HG02759 (cell line): ENCODE data around the gene DUSP9.
"Not testable (repeated sequence)": the region's sequence is repeated elsewhere in the genome, so short reads cannot be mapped to it uniquely, and the experiment has no call there.

Experiments used
- ATAC-seq: cut with Tn5 transposase; IDR thresholded peaks from one replicate; pipeline ENCODE4 v1.9.1; 2021; ENCODE audit warnings: mild to moderate bottlenecking, moderate library complexity; ENCODE audit not compliant: unreplicated experiment

The DUSP9 gene

DNA sequence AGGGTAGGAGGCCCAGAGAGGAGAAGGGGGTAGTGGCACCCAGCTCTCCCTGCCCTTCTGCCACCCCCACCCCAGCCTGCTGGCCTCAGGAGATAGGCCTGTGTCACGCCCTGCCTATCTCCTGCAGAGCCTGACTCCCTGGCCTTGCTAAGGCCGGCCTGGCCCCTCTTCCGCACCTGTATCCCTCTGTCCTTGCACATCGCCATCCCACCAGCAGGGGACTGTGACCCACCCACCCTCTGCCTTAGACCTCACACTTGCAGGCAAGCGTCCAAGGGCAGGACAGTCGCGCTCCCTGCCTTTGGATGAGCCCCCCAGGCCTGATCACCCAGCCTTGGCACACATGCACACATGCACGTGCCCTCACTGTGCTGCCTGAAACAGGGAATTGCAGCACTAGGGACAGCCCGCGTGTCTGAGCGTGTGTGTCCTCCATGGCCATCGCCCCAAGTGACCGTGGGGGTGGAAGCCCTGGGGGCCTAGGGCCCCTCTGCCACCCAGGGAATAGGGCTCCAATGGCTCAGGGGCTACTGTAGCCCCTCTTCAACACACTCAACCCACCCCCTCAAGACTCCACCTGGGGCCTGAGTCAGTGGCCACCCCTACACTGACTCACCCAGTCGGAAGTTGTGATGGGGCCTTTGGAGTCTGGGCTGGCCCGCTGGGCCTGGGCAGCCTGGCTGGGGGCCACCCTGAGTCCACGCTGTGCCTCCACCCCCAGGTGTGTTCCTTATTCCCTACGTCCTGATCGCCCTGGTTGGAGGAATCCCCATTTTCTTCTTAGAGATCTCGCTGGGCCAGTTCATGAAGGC, 42.9 kb downstream of the DUSP9 start:
- no peak for ATAC-seq

GRCh38 chrX:153690466-153690865, 43.5 kb downstream of the DUSP9 start:
- ATAC-seq: no peak

DNA sequence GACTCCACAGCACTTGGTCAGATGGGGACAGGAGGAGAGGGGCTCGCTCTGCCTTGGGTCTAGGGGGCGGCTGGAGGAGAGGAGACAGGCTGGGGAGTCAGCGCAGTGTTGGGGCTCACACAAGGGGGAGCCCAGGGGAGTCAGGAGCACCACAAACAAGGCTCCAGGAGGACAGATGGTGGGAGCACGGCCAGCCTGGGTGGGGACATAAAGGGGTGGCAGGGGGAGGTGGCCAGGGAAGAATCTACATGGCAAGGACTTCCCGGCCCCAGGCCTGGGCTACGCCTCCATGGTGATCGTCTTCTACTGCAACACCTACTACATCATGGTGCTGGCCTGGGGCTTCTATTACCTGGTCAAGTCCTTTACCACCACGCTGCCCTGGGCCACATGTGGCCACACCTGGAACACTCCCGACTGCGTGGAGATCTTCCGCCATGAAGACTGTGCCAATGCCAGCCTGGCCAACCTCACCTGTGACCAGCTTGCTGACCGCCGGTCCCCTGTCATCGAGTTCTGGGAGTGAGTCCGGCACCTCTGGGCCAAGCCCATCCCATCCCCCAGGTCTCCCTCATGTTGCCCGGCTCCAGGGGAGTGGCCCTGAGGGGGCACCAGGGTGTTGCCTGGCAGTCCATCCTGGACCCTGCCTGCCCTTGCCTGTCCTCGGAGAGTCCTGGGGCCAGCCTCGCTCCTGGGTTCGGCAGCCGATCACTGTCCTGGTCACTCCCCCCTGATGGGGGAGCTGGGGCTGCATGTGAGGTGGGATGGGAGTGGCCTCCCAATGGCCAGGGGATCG, 44.2 kb downstream of the DUSP9 start:
- ATAC-seq: not testable (repeated sequence)

- ATAC-seq: no peak
These were observed 45.0 kb downstream of the DUSP9 start for GRCh38 chrX:153692003-153692402.

GRCh38 chrX:153692611-153693156, 45.7 kb downstream of the DUSP9 start:
- ATAC-seq: no peak

GRCh38 chrX:153693216-153694086, 46.4 kb downstream of the DUSP9 start:
- ATAC-seq: no peak

- ATAC-seq: not testable (repeated sequence)
These were observed 47.3 kb downstream of the DUSP9 start for GRCh38 chrX:153694256-153694655.

- no peak for ATAC-seq
These were observed 47.8 kb downstream of the DUSP9 start for GRCh38 chrX:153694687-153695270.

DNA sequence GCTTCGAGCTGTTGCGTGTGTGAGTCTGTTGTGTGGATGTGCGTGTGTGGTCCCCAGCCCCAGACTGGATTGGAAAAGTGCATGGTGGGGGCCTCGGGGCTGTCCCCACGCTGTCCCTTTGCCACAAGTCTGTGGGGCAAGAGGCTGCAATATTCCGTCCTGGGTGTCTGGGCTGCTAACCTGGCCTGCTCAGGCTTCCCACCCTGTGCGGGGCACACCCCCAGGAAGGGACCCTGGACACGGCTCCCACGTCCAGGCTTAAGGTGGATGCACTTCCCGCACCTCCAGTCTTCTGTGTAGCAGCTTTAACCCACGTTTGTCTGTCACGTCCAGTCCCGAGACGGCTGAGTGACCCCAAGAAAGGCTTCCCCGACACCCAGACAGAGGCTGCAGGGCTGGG, 49.1 kb downstream of the DUSP9 start:
- no peak for ATAC-seq

GRCh38 chrX:153696538-153696937, 49.5 kb downstream of the DUSP9 start:
- ATAC-seq: not testable (repeated sequence)

DNA sequence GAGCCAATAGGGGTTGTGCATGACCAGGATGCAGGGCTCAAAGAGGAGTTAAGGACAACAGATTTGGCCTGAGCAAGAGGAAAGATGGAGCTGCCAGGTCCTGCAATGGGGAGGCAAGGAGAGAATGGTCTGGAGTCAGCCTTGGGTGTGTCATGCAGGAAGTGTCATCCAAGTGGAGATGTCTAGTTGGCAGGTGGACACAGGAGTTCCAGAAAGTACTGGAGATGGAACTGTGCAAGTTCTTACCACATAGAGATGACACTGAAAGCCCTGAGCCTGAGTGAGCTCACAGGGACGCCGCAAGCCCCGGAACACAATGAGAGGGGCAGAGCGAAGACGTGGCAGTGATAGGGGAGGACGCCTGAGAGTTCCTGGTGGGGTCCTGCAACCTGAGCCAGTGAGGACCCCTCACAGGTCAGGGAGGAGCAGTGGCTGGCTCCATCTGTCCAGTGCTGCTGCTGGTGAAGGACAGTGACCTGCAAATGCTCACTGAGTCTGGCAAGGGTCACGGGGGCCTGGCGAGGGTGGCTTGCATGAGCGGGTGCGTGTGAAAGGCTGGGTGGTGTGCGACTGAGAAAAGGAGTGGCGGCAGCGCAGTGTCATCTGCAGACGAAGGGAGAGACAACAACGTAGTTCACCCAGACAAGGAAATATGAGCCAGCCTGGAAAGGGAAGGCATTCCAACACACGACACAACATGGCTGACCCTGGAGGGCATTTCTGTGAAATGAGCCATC, 50.2 kb downstream of the DUSP9 start:
- ATAC-seq: not testable (repeated sequence)

DNA sequence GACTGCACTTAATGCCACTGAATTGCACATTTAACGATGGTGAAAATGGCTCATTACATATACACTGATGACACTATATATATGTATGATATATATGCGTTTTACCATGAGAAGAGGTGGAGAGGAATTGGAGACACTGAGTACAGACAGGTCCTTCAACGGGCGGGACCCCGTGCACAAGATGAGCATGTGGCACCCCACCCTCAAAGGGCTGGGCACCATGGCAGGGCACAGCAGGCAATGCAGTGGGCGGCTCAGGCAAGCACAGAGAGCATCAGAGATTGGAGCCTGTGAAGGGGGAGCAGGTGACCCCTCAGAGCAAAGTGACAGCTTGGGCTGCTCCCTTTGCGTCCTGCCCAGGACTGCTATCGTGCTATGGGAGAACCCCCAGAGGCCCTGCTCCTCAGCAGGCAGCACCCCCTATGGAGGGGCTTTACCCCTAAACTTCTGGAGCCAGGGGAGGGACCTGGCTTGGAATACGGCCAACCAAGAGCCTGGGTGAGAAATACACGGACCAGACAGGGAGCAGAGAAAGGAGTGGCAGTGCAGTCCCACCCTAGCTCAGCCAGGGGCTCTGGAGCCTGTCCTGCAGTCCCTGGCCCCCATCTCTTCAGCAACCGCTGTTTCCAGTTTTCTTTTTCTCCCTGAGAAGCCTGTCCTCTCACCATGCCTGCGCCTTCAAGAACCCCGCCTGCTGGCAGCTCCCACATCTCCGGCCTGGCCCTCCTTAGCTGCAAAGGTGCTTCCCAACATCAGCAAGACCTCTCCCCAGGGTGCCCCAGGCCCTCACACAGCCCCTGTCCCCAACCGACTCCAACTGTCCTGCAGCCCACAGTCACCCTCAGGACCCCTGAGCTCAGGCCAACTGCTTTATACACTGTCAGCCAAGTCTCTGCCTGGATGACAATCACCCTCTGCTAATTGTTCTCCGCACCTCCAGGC, 51.2 kb downstream of the DUSP9 start:
- no peak for ATAC-seq

DNA sequence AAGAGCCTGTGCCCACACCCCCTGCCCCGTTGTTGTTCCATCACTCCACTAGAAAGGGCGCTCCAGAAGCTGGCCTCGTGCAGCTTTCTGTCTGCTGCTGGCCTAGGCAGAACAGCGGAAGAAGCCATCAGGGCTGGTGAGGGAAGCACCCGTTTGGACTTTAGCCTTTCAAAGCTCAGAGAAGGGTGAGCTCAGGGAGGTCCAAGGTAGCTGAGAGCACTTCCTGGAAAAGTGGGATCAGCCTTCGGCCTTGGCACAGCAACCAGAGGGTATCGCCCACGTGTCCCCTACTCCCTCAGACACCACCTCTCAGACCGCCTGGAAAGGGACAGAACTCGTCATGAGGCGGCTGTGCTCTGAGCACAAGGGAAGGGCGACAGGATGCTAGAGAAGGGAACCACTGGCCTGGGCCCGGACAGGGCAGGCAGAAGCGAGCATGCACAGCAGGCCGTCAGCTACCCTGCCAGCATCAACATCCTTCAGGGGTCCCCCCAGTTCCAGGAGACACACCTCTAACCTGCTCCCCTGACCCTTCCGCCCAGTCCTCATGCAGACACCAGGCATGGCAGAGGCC, 52.3 kb downstream of the DUSP9 start:
- not testable (repeated sequence) for ATAC-seq

DNA sequence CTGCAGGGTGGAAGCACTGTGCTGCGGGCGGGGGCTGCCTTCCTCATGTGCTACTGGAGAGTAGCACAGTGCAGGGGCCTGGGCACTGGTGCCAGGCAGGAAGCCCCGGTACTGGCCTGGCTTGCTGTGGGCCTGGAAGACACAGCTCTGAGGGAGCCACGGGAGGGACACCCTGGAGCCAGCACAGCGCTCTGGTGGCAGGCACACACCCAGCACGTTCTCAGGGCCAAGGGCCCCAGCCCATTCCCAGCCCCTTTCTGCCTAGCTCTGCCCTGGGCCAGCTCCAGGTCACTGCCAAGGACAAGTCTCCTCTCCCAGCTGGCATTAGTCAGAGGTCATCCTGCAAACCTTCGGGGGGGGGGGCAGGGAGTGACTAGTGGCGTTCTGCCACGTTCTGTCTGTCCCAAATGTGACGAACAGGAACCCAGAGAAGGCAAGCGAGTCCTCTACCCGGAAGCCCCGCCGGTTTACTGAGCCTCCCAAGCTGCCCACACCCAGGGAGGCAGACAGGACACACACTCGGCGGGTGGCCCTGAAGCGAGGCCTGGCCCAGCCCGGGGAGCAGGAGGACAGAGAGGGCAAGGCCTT, 52.9 kb downstream of the DUSP9 start:
- ATAC-seq: not testable (repeated sequence)

DNA sequence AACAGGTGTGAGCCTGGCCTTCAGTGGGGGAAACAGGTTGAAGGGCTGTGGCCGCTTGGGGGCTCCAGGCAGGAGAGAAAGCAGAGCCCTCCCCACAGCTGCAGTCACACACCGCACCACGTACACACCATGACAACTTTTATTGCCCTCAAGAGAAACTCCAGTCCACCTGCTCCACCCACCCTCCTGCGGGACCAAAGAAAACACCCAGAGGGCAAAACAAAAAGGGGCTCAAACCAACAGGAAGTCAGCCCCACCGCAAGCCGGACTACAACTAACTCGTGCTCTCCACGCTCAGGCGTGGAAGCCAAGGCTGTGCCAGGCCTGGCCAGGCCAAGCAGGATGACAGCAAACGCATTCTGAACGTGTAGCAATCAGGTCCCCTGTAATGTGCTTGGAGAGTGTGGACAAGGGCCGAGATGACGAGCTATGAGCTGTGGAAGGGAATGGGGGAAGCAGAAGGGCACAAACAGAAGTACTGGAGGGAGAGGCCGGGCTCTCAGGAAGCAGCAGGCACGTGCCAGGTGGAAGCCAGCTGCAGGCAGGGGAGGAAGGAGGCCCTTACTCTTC, 53.5 kb downstream of the DUSP9 start:
- no peak for ATAC-seq
